K562 (cell line): ENCODE data around the gene SLC25A18. TPM values are rescaled to one million over a fixed set of nuclear protein-coding genes. Genes with fewer than 3 reads are reported as not detected.
A peak's percentile ranks its signal among the peaks of the same experiment; 100 is the strongest.

Experiments used
- CTCFL ChIP-seq: IDR thresholded peaks from 2 replicates; pipeline ENCODE4 v1.6.1; 2011; ENCODE audit warnings: borderline replicate concordance, low read depth, mild to moderate bottlenecking, moderate library complexity, low read length; ENCODE audit not compliant: insufficient read depth, poor library complexity, severe bottlenecking
- FIP1L1 ChIP-seq: fragments of 200-400 bp; formaldehyde crosslinking; IDR thresholded peaks from 2 replicates; pipeline ENCODE4 v1.6.1; 2018; ENCODE audit warnings: mild to moderate bottlenecking, low read depth, low read length; ENCODE audit not compliant: poor library complexity, severe bottlenecking
- GABPB1 ChIP-seq: sonication (generic); formaldehyde crosslinking; IDR thresholded peaks from 2 replicates; pipeline ENCODE4 v1.8.0; 2022; ENCODE audit warnings: mild to moderate bottlenecking, missing genetic modification reagents
- HCFC1 ChIP-seq: IDR thresholded peaks from 2 replicates; pipeline ENCODE4 v1.6.1; 2012; ENCODE audit warnings: low read depth, low read length, improper control_type of control experiment
- HMG20B ChIP-seq: fragments of 250-450 bp; sonication (Bioruptor Pico); IDR thresholded peaks from 2 replicates; pipeline ENCODE4 v1.5.0; 2021; ENCODE audit warnings: mild to moderate bottlenecking
- MED1 ChIP-seq: sonication (generic); formaldehyde crosslinking; IDR thresholded peaks from 2 replicates; pipeline ENCODE4 v1.8.1; 2023; ENCODE audit warnings: missing genetic modification reagents, borderline replicate concordance
- TAF15 ChIP-seq: fragments of 200-400 bp; formaldehyde crosslinking; IDR thresholded peaks from 2 replicates; pipeline ENCODE4 v1.6.1; 2017; ENCODE audit warnings: mild to moderate bottlenecking, low read depth, low read length, moderate library complexity
- THRA ChIP-seq: fragments of 450-650 bp; IDR thresholded peaks from 2 replicates; pipeline ENCODE4 v1.6.1; 2017; ENCODE audit warnings: mild to moderate bottlenecking, moderate library complexity
- USF2 ChIP-seq: sonication (generic); formaldehyde crosslinking; IDR thresholded peaks from 2 replicates; pipeline ENCODE4 v1.5.0; 2020; ENCODE audit warnings: missing genetic modification reagents
- ZBTB8A ChIP-seq: fragments of 450-650 bp; IDR thresholded peaks from 2 replicates; pipeline ENCODE4 v1.6.1; 2018; ENCODE audit warnings: mild to moderate bottlenecking, moderate library complexity; ENCODE audit not compliant: partially characterized antibody
- ZC3H4 ChIP-seq: sonication (generic); formaldehyde crosslinking; IDR thresholded peaks from 2 replicates; pipeline ENCODE4 v1.9.0; 2021; ENCODE audit warnings: missing genetic modification reagents, borderline replicate concordance
- ZNF232 ChIP-seq: sonication (generic); formaldehyde crosslinking; IDR thresholded peaks from 2 replicates; pipeline ENCODE4 v1.8.0; 2022; ENCODE audit warnings: mild to moderate bottlenecking, missing genetic modification reagents
- ZNF551 ChIP-seq: fragments of 250-450 bp; sonication (Bioruptor Pico); IDR thresholded peaks from 2 replicates; pipeline ENCODE4 v1.5.0; 2021; ENCODE audit warnings: mild to moderate bottlenecking, moderate library complexity
- polyA plus RNA-seq, 8 experiments: library from polyadenylated mRNA; depleted of rRNA in 4 of 8; stranded (reverse) in 5 of 8; unstranded in 3 of 8; fragments of >200 nt; fragmentation: Nextera tagmentation in 2 of 8; fragmentation: Illumina TruSeq in 1 of 8; extraction: Ambion mirVana in 2 of 8; extraction: Trizol in 1 of 8; gene quantifications; 2 replicates each; pipeline versions ENCODE4 v1.2.1 to v1.2.3, GENCODE V29; 2011 to 2014; ENCODE audit warnings: inconsistent platforms in 1 of 8, missing spikeins in 1 of 8
- total RNA-seq, 7 experiments: library from RNA; depleted of rRNA in 6 of 7; stranded (reverse); fragments of >200 nt in 6 of 7; fragmentation: Illumina TruSeq in 2 of 7; extraction: Trizol in 2 of 7; gene quantifications; 2 replicates each; pipeline versions ENCODE4 v1.2.1 to v1.2.3, GENCODE V29; 2011 to 2021; ENCODE audit warnings: low replicate concordance in 1 of 7
- TF ChIP-seq, protein P1 (sequence below): fragments of 250-450 bp; sonication (Bioruptor Pico); IDR thresholded peaks from 2 replicates; pipeline ENCODE4 v1.8.0; 2022; ENCODE audit warnings: moderate library complexity, mild to moderate bottlenecking, inconsistent platforms
- TF ChIP-seq, protein P2 (sequence below): IDR thresholded peaks from 2 replicates; pipeline ENCODE4 v1.6.1; 2016; ENCODE audit warnings: missing genetic modification characterization, missing compliant biosample characterization
- TF ChIP-seq, protein P3 (sequence below): fragments of 250-450 bp; sonication (Bioruptor Pico); IDR thresholded peaks from 2 replicates; pipeline ENCODE4 v1.9.0; 2021; ENCODE audit warnings: mild to moderate bottlenecking, inconsistent platforms

The SLC25A18 gene
- total and polyA plus RNA-seq, 9 of the 15 experiments (the other 6 are each of a cell fraction or from before 2014, with no cell fraction given): 0.04 TPM; not detected in 8

DNA sequence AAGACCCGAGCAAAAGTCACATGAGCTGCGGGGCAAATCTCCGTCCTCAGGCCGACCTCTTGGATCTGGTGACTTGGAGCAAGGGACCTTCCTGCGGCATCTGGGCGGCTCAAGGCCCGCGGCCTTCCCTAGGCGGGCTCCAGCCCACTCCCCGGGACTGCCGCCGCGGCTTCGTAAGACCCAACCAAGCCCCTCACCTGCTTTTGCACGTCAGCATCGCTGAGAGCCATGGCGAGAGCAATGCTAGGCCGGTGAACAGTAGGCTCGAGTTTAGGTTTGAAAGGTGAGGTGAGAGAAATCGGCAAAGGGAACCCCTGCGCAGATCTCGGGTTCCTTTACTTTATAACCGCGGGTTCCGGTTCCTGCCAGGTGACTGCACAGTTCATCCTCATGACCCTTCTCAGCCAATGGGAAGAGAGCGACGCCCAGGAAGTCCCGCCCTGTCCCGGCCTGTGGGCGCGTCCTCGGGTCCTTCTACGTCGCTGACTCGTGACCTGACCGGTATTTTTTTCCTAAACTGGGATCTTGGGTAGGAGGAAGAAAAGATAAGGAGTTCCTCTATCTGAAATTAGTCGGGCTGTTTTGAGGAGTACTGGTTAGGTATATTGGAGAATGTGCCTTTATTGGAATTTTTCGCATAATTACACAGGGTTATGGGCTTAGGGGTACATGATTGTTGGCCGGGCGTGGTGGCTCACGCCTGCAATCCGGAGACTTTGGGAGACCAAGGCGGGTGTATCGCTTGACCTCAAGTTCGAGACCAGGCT is 65.3 kb downstream of the SLC25A18 start, which contains the start of gene ATP6V1E1 (continued):
- TF ChIP-seq CTCFL (no peak), ZC3H4 (no peak), ZNF232 (CRISPR knock-in tag) (no peak; the same call in 1 of the 2 replicates), HCFC1 (peak; percentile 57), THRA (no peak), ZBTB8A (no peak), ZNF551 (CRISPR knock-in tag) (no peak), USF2 (peak; percentile 96), MED1 (no peak), TAF15 (no peak), FIP1L1 (no peak), HMG20B (CRISPR knock-in tag) (no peak), GABPB1 (CRISPR knock-in tag) (peak; percentile 87)
- TF ChIP-seq, protein P1, sequence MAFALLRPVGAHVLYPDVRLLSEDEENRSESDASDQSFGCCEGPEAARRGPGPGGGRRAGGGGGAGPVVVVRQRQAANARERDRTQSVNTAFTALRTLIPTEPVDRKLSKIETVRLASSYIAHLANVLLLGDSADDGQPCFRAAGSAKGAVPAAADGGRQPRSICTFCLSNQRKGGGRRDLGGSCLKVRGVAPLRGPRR (CRISPR knock-in tag): no peak
- TF ChIP-seq, protein P2, sequence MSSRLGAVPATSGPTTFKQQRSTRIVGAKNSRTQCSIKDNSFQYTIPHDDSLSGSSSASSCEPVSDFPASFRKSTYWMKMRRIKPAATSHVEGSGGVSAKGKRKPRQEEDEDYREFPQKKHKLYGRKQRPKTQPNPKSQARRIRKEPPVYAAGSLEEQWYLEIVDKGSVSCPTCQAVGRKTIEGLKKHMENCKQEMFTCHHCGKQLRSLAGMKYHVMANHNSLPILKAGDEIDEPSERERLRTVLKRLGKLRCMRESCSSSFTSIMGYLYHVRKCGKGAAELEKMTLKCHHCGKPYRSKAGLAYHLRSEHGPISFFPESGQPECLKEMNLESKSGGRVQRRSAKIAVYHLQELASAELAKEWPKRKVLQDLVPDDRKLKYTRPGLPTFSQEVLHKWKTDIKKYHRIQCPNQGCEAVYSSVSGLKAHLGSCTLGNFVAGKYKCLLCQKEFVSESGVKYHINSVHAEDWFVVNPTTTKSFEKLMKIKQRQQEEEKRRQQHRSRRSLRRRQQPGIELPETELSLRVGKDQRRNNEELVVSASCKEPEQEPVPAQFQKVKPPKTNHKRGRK (tag): no peak
- TF ChIP-seq, protein P3, sequence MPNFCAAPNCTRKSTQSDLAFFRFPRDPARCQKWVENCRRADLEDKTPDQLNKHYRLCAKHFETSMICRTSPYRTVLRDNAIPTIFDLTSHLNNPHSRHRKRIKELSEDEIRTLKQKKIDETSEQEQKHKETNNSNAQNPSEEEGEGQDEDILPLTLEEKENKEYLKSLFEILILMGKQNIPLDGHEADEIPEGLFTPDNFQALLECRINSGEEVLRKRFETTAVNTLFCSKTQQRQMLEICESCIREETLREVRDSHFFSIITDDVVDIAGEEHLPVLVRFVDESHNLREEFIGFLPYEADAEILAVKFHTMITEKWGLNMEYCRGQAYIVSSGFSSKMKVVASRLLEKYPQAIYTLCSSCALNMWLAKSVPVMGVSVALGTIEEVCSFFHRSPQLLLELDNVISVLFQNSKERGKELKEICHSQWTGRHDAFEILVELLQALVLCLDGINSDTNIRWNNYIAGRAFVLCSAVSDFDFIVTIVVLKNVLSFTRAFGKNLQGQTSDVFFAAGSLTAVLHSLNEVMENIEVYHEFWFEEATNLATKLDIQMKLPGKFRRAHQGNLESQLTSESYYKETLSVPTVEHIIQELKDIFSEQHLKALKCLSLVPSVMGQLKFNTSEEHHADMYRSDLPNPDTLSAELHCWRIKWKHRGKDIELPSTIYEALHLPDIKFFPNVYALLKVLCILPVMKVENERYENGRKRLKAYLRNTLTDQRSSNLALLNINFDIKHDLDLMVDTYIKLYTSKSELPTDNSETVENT: 0 out of 2 replicates have a peak, but pooled peaks have one; percentile 5
